Iris pigment epithelial cell (primary cell): Measurements from ENCODE around the gene KRT9.
A peak's percentile ranks its signal among the peaks of the same experiment; 100 is the strongest.
"Not testable (repeated sequence)": the region's sequence is repeated elsewhere in the genome, so short reads cannot be mapped to it uniquely, and the experiment has no call there.

ENCODE experiments used
- DNase-seq: peaks from one replicate; pipeline ENCODE4 v3.0.0-alpha.2; 2011; ENCODE audit warnings: low read depth

Gene KRT9, protein sequence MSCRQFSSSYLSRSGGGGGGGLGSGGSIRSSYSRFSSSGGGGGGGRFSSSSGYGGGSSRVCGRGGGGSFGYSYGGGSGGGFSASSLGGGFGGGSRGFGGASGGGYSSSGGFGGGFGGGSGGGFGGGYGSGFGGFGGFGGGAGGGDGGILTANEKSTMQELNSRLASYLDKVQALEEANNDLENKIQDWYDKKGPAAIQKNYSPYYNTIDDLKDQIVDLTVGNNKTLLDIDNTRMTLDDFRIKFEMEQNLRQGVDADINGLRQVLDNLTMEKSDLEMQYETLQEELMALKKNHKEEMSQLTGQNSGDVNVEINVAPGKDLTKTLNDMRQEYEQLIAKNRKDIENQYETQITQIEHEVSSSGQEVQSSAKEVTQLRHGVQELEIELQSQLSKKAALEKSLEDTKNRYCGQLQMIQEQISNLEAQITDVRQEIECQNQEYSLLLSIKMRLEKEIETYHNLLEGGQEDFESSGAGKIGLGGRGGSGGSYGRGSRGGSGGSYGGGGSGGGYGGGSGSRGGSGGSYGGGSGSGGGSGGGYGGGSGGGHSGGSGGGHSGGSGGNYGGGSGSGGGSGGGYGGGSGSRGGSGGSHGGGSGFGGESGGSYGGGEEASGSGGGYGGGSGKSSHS

DNA sequence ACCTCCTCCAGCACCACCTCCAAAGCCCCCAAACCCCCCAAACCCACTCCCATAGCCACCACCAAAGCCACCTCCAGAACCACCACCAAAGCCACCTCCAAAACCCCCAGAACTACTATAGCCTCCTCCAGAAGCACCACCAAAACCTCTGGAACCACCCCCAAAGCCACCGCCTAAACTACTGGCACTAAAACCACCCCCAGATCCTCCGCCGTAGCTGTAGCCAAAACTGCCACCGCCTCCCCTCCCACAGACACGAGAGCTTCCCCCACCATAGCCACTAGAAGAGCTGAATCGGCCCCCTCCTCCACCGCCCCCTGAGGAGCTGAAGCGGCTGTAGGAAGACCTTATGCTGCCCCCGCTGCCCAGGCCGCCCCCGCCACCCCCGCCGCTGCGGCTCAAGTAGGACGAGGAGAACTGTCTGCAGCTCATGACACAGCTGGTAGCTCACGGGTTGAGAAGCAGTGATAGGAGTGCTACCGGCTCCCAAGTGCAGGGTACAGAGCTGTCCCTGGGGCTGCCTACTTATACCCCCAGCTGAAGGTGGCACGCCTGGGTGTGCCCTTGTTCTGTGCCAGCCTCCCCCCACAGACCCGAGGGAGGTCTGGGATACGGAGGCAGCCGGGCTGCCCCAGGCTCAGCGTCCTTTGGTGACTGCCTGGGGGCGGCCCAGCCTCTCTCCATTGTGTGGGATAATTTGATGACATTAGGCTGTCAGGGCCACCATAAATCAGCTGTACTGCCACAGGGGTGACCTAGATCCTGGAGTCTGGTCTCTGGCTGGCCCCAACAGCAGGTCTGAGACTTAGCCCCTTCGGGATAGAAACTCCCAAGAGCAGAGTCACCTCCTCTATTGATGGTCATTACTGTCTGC lies at the start of gene KRT9:
TSS of gene KRT9 (minus strand) at position 499 of the 874 bp plus-strand sequence. CDS start at position 432, 67 bp downstream.
- DNase-seq = no peak

DNA sequence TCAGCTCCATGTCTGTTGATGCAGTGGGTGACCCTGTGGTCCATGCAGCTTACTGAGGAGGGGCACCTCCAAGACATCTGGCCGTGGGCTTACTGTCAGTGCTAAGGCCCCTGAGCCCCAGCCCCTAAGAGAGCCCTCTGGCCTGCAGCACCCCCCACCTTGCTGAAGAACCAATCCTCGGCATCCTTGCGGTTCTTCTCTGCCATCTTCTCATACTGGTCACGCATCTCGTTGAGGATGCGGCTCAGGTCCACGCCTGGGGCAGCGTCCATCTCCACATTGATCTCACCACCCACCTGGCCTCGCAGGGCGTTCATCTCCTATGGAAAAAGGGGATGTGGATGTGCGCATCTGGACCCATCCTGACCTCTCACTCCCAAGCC lies 49.6 kb upstream of the KRT9 start:
- DNase-seq = not testable (repeated sequence)

DNA sequence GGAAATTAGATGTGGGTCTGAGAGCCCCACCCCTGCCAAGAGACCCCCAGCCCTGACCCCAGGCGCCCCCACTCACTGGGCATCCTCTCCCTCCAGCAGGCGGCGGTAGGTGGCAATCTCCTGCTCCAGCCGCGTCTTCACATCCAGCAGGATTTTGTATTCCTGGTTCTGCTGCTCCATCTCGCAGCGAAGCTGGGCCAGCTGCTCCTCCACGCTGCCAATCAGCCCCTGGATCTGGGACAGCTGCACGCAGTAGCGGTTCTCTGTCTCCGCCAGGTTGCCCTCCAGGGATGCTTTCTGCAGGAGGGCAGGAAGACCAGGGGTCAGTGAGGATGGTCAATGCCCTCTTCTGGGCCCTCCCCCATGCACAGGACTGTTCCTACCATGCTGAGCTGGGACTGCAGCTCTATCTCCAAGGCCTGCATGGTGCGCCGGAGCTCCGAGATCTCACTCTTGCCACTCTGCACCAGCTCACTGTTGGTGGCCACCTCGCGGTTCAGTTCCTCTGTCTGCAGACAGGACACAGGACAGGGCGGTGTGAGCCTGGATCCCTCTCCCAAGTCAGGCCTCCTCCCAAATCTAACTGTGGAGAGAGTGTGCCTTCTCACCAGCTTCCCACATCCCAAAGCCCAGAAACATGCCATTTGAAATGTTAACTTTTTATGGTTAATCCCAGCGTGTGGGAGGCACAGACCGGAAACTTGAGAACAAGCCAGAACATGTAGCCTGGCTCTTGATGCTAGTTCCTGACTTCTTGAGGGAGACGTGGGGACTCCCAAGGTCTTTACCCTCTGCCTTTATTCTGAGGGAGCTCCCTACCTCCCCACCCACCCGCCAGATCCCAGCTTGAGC lies 49.0 kb upstream of the KRT9 start:
- DNase-seq = peak; percentile 20

DNA sequence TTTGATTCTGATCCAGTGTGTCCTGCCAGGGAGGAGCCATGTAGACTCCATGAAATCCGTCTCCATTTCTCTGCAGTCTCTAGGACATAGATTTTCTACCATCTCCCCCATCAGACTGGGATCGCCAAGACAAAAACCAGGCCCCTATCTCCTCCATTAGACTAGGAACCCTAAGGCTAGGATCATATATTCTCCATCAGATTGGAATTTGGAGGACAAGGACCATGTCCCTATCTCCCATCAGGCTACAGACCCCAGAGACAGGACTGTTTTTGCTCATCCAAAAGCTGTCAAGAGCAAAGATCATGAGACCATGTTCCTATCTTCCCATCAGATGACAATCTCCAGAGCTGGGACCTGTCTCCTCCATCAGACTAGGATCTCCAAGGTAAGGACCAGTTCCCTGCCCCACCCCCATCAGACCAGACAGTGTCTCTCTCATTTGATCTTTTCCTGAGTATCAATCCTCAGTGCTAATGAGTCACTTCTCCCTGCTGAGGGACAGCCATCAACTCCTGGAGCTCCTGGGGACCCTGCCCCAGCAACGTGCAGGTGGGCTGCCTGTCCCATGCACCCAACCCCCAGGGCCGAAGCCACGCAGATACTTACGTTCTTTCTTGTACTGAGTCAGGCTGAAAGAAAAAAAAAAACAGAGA lies 48.2 kb upstream of the KRT9 start:
- DNase-seq = not testable (repeated sequence)

DNA sequence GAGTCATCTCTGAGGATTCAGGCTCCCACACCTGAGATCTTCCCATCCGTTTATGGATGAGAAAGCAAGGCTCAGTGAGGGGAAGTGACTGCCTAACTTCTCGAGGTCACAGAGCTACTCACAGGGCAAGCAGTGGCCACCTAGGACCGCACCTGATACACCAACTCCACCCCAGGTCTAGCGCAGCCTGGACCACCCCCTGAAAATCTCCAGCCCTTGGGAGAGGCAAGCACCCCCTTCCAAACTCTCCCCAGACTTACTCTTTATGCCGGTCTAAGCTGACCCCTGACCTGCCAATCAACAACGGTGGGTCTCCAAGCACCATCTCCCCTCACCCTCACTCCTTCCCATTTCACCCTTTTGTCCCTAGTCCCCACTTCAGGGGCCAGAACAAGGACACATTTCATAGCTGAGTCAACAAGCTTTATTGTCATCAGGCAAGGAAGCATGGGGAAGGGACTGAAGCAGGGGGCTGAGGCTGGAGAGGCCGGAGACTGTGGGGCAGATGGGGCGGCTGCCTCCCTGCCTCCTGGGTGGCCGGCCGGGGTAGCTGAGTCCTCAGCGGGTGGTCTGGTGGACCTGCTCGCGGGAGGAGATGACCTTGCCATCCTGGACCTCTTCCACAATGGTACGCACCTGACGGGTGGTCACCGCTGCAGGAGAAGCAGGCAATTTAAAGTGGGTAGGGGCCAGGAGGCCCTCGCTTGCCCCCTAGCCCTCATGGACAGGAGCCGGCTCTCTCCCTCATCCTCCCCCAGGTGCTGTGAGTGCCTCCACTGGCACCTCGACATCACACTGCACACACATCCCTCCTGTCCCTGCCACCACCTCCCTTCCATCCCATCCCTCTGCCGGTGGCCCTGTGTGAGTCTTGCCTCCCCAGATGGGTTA lies 47.4 kb upstream of the KRT9 start:
- no peak for DNase-seq

DNA sequence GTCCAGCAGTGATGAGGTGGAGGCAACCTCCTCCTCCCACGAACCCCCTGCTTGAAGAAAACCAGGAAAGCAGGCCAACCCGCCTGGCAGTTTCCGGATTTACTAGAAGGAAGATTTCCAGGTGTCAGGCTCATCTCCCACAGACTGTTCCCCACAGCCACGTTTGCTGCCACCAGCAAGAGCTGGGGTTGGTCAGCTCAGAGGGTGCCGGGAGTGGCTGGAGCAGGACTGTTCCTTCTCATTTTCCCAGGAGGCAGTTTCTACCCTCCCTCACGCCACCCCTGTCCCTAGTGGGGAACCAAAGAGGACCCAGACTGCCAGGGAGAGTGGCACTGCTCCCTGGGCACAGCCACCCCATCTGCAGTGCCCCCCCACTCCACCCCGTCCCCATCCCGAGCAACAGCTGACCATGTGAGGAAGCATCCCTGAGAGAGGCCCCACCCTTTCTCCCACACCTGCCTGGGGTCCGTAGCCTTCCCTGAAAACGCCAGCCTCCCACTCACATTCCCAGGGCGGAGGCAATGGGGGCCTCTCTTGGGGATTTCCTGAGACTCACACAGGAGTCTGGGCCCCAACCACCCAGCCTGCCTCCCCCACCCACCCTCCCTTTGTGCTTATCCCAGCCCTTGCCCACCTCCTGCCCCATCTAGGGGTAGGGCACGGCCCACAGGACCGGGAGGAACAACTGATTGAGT lies 46.6 kb upstream of the KRT9 start:
- DNase-seq = no peak

DNA sequence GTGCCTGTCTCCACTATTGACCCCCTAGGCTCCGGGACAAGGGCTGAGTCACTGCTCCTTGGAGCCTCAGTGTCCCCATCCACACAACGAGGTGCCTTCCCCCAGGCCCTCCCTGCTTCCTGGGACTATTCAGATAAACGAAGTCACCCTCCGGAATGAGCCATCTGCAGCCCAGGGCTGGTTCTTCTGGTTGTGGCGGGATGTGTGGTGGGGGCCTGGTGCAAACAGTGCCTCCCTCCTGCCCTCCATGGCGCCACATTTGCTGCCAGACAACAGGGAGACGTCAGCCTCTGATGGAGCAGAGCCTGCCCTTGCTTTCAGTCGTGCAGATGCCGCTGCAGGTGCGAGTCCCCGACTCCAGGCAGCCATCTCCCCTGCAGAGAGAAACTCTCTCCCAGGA lies 45.8 kb upstream of the KRT9 start:
- no peak for DNase-seq

DNA sequence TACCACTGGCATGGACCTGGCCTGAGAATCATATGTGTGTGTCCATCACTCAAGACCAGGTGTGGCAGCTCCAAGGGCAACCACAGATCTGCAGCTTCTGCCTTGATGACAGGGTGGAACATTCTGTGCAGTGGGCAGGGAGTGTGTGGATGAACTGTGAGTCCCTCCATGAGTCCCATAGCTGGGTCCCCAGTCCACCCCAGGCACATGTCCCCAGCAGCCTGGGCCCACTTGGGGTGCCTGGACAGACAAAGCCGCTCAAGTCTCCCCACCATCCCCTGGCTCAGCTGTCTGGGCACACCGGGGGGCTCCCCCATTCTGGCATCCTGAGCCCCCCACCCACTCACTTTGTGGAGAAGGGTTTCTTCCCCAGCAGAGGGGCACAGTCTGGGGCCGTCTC lies 45.3 kb upstream of the KRT9 start:
- DNase-seq = no peak

DNA sequence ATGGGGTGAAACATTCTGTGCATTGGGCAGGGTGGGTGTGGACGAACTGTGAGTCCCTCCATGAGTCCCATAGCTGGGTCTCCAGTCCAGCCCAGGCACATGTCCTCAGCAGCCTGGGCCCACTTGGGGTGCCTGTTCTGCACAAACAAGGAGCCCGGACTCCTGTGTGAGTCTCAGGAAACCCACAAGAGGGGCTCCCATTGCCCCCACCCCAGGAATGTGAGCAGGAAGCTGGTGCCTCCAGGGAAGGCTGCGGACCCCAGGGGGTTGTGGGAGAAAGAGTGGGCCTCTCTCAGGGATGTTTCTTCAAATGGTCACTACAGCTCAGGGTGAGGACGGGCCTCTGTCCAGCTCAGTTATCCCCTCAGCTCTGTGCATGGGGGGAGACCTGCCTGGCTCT lies 44.6 kb upstream of the KRT9 start:
- not testable (repeated sequence) for DNase-seq

DNA sequence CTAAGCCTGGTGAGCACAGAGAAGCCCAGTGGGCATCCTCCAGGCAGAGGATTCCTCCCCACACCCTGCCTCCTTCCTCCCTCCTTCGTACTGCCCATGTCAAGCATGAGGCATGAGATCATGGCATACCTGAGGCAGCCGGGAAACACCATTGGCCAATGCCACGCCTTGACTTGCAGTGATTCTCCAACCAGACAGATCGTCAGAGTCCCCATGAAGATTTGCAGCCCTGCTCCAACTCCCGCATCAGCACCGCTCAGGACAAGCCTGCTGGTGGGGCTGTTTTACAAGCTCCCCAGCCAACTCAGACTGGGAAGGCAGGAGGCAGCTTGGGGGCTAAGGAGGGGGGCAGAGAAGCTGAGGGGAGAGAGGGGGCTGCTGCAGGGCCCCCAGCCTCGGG lies 43.6 kb upstream of the KRT9 start:
- DNase-seq = peak; percentile 6

DNA sequence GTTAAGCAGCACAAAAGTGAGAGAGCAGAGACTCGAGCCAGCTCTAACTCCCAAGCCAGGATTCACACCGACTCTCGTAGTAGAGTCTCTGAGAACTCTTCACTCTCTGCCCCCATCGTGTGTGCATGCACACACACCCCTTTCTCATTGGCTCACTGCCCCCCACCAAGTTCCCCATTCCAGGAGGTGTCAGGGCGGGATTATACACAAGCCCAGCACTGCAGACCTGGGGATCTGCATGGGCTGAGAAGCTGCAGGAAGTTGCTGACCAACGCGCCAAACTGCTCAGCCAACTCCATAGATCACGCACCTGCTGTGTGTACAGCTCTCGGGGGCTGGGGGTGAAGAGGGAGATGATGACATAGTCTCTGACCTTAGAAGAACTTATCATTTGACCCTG lies 42.9 kb upstream of the KRT9 start:
- not testable (repeated sequence) for DNase-seq

DNA sequence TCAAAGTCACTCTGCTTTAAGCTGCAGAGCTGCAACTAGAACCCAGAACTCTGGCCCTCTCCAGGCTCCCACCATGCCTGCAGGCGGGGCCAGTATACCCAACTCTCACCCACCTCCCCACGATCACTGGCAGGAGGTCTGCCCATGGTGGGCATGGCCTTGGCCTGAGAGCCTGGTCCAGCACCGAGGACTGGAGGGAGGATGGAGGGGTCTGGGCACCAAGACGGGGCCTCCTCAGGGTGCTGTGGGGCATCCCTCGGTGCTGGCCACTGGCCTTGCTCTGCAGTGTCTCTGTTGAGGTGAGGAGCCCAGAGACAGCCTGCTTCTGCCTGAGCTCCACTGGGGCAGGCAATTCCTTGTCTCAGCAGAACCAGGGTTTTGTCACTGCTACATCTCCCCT lies 42.2 kb upstream of the KRT9 start:
- no peak for DNase-seq

DNA sequence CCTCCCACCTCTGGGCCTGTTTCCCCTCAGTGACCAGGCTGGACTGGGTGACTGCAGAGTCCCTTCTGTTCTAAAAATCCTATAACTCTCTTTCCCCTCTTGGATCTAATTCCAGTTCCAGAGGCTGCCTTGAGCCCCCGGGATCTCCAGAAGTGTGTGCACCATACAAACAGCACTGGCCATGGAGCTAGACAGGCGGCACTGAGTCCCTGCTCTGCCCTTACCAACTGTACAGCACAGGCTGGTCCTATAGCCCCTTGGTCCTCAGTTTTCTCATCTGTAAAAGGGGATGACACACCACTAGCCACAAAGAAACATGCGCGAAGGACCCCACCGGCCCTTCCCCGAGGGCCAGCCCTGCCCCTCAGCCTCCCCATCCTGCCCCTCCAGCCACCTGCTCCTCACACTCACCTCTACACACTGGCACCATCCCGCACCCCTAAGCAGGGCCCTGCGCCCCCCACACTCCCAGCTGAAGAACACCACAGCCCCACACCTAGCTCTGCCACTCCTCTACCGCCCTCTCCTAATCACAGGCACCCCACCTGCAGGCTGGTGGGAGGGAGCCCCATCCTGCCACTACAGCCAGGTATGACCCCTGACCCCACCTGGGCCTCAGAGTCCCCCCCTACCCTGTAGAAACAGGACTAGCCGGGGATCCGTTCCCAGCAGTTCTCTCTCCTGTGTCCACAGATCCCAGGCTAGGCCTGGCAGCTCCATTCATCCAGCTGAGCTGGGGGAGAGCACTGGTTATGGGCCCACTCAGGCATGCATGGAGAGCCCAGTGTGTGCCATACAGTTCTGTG lies 41.6 kb upstream of the KRT9 start:
- no peak for DNase-seq

DNA sequence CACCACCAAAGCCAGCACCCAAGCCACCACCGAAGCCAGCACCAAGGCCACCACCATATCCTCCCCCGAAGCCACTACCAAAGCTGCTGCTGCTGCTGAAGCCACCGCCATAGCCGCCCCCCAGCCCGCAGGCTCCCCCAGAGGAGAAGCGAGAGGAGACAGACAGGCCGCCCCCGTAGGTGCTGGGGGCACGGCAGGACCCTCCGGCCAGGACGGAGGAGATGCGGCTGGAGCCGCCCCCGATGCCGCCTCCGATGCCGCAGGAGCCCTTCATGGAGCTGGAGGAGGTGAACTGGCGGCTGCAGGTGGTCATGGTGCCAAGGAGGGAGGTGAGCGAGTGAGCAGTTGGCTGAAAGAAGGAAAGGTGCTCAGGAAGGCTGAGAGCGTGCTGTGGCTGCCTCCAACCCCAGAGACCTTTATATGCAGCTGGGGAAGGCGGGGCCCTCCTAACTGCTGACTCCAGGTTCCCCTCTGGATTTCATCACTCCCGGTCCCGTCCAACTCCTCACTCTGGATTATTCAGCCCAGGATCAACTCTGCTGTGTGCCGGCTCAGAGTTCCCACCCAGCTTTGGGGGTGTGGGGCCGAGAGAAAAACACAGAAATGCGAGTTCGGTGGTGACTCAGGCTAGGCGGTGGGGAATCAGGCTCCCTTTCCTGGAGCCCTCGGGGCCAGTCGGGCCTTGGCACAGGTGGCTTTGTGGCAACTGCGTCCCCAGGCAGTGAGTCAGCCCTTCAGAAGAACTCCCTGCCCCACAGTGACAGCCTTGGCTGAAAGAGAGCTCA lies 40.7 kb upstream of the KRT9 start, which contains the start of gene KRT16:
TSS of gene KRT16 (minus strand) at position 392 of the 785 bp plus-strand sequence. CDS start at position 313, 79 bp downstream.
- DNase-seq = peak; percentile 5

DNA sequence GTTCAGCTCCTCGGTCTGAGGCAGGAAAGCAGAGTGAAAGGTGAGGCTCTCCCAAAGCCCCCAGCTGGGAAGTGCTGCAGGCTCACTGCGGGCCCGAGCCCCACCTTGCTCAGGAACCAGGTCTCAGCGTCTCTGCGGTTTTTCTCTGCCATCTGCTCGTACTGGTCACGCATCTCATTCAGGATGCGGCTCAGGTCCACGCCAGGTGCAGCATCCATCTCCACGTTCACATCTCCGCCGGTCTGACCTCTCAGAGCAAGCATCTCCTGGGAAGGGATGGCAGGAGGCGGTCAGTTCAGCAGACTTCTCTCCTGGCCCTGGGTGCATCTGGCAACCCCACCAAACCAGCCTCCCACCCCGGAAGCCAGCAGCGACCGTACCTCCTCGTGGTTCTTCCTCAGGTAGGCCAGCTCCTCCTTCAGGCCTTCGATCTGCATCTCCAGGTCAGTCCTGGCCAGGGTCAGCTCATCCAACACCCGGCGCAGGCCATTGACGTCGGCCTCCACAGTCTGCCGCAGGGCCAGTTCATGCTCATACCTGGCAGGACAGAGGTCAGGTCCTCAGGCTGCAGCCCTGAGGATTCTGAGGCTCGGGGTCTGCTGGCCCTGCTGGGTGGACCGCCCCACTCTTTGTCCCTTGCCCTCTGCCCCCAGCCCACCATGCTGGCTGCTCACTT lies 39.2 kb upstream of the KRT9 start:
- DNase-seq = no peak

DNA sequence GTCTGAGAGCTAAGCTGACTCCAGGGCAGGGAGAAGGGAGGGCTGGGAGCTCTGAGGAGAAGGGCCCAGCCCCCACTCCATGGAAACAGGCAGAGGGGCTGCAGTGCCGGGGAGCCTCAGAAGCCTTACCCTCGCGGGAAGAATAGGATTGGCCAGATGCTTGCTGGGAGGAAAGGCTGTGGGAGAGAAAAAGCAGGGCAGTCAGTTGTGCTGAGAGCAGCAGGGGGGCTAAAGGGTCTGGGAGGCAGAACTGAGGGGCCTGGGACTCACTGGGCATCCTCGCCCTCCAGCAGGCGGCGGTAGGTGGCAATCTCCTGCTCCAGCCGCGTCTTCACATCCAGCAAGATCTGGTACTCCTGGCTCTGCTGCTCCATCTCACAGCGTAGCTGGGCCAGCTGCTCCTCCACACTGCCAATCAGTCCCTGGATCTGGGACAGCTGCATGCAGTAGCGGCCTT lies 38.2 kb upstream of the KRT9 start:
- DNase-seq = not testable (repeated sequence)

DNA sequence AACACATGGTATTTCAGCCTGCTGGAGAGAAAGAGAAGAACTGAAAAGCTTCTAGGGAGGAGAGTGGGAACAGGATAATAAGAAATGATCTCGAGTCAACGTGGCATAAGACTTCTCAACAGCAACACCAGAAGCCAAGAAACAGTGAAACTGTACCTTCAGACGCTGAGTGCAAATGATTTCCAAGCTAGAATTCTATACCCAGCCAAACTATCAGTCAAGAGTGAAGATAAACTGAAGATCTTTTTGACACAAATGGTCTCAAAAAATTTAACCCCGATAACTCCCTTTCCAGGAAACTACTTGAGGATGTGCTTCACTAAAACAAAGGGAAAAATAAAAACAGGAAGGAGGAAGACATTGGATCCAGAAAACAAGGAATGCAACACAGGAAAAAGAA lies 35.1 kb upstream of the KRT9 start:
- not testable (repeated sequence) for DNase-seq
